Activated T-cell treated with anti-CD3 and anti-CD28 coated beads, Interleukin-2, amount 50 U/mL, for 72 hours (primary cell): ENCODE measurements around the gene SLC26A8. TPM values are rescaled to one million over a fixed set of nuclear protein-coding genes. Genes with fewer than 3 reads are reported as not detected.
"Not testable (repeated sequence)": the region's sequence is repeated elsewhere in the genome, so short reads cannot be mapped to it uniquely, and the experiment has no call there.

Source experiments
- ATAC-seq, 2 donors: fragments of 150-1000 bp; cut with Tn5 transposase; replicated peaks in 1 of 2; 2 replicates each; pipeline ENCODE4 v1.10.0; 2021; ENCODE audit warnings: moderate library complexity in 2 of 2, mild to moderate bottlenecking in 1 of 2
- DNase-seq, 2 donors: peaks; one replicate each; pipeline ENCODE4 v3.0.0; 2021 to 2022; ENCODE audit warnings: mixed read lengths in 1 of 2
- H3K27ac Mint-ChIP-seq: one replicate; pipeline ENCODE4 v1.8.0; 2022; ENCODE audit warnings: mild to moderate bottlenecking, moderate library complexity, mixed read lengths
- H3K27me3 Mint-ChIP-seq: one replicate; pipeline ENCODE4 v1.8.0; 2022; ENCODE audit warnings: low read depth, mixed read lengths
- H3K36me3 Mint-ChIP-seq, 2 donors: one replicate each; pipeline ENCODE4 v1.8.0; 2022; ENCODE audit warnings: mixed read lengths in 2 of 2, mild to moderate bottlenecking in 1 of 2; ENCODE audit not compliant: insufficient read depth in 2 of 2
- H3K4me1 Mint-ChIP-seq: one replicate; pipeline ENCODE4 v1.8.0; 2022; ENCODE audit warnings: low read depth, mixed read lengths
- H3K4me3 Mint-ChIP-seq, 2 donors: one replicate each; pipeline ENCODE4 v1.8.0; 2022; ENCODE audit warnings: mild to moderate bottlenecking in 2 of 2, mixed read lengths in 2 of 2, moderate library complexity in 2 of 2
- H3K9me3 Mint-ChIP-seq, 2 donors: one replicate each; pipeline ENCODE4 v1.8.0; 2022; ENCODE audit warnings: mixed read lengths in 2 of 2
- total RNA-seq, 2 donors: library from RNA; stranded (reverse); gene quantifications; one replicate each; pipeline ENCODE4 v1.2.3, GENCODE V29; 2022

Gene SLC26A8
- total RNA-seq, 2 donors from 2014 or later = 0.44 TPM; not detected in 1

DNA sequence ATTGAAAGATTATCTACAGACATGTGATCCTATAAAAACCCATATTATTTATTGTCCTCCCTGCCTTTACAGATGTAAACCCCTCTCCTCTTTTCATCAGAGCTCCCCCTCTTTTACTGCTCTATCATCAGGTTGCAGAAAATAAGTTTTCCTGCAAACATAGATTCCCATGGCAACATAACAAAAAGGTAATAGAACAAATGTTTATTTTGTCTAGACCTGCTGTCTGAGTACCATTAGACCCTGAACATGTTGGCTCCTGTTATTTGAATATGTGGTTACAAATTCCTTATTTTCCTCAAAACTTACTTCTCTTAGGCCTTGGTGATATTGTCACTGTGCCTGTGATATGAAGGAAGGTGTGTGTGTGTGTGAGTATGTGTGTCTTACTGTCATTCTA is 14.7 kb upstream of the SLC26A8 start:
- Mint-ChIP-seq H3K9me3 (no peaks in the 10 kb centered on the region), H3K27ac (peak overlapping the region; percentile 80), H3K4me3 (no peak overlapping the region), H3K4me1 (peaks cover 51% of the 10 kb centered on the region), H3K36me3 (peaks cover 2 to 7% of the 10 kb centered on the region in 2 donors), H3K27me3 (no peaks in the 10 kb centered on the region)
- DNase-seq (no peak), ATAC-seq (no peak)

DNA sequence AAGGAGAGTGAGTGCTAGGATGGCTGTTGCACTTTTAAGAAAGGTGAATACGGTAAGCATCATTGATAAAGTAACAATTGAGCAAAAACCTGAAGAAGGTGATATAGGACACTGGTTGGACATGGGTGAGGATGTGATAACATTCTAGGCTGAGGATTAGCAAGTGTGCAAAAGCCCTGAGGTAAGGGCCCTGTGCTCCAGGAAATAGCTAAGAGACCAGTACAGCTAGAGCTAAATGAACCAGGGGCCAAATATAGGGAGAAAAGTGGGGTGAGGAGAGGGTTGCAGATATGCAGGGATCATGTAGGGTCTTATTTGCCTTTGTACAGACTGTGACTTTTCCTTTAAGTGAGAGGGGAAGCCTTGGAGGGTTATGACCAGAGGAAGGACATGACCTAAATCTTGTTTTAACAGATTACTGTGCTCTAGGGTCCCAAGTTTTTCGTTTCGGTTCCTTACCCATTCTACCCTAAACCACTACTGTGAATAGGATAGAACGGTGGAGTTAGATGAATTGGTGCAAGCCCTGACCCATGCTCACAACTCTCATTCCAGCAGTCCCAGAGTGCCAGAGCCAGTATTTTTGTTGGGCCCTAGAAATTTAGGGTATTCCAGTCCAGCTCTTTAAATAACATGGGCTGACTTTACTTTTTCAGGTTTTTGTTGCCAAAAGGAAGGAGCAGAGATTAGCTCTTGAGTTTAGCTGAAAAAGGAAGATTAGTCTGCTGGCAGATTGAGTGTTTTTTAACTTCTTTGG is 13.9 kb upstream of the SLC26A8 start:
- Mint-ChIP-seq H3K27me3 (no peaks in the 10 kb centered on the region), H3K9me3 (no peaks in the 10 kb centered on the region), H3K4me1 (peaks cover 59% of the 10 kb centered on the region), H3K27ac (peak overlapping the region; percentile 15), H3K36me3 (peaks cover 2 to 7% of the 10 kb centered on the region in 2 donors), H3K4me3 (no peak overlapping the region)
- ATAC-seq (no peak), DNase-seq (no peak)

DNA sequence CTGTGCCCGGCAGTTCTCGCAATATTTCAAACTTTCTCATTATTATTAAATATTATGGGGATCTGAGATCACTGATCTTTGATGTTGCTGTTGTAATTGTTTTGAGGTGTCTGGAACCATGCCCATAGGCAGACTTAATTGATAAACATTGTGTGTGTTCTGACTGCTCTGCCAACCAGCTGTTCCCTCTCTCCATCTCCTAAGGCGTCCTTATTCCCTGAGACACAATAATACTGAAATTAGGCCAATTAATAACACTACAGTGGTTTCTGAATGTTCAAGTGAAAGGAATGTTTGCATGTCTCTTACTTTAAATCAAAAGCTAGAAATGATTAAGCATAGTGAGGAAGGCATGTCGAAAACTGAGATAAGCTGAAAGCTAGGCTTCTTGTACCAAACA is 10.8 kb upstream of the SLC26A8 start:
- H3K27me3 Mint-ChIP-seq = no peaks in the 10 kb centered on the region
- H3K27ac Mint-ChIP-seq = peak overlapping the region; percentile 17
- H3K9me3 Mint-ChIP-seq = no peaks in the 10 kb centered on the region
- DNase-seq = no peak
- H3K4me1 Mint-ChIP-seq = peaks cover 76% of the 10 kb centered on the region
- H3K4me3 Mint-ChIP-seq = peak overlapping the region; percentile 42 to 71
- peak in 1 of 2 donors; percentile 50 for ATAC-seq
- peaks cover 2 to 9% of the 10 kb centered on the region in 2 donors for H3K36me3 Mint-ChIP-seq

DNA sequence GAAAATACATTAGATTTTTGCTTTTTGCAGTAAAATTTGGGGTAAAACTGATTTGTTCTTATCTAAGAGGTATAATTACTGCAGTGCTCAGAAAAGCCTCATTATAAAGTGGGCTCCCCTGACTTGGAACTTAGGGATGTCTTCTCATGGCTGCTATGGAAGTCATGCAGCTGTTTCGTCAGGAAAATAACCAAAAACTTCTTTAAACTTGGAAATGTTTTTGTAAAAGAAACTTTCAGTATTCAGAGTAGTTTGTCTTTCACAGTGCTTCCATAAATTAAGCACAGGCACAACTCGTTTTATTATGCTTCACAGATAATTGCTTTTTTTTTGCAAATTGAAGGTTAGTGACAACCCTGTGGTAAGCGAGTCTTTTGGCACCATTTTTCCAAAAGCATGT is 10.0 kb upstream of the SLC26A8 start:
- Mint-ChIP-seq H3K4me3 (peak overlapping the region in 1 of 2 donors; percentile 52), H3K27me3 (no peaks in the 10 kb centered on the region), H3K4me1 (peaks cover 84% of the 10 kb centered on the region), H3K36me3 (peaks cover 2 to 9% of the 10 kb centered on the region in 2 donors), H3K27ac (no peak overlapping the region), H3K9me3 (no peaks in the 10 kb centered on the region)
- DNase-seq (no peak), ATAC-seq (no peak)

DNA sequence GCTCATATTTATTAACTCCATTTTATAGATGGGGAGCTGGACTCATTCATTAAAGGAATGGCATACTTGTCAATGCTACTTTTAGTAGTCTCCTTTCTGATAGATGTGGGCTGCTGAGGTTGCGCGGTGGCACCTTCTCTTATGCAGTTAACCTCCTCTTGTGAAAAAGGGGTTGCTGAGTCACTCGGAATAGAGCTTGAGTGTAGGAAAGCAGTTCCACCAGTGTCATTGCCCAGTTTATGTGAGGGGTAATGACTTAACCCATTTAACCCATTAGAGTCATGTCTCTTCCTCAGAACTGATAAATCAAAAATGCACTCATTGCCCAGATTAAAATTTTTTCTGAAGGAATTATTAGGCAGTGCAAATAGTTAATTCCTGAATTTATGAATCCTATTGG is 9.5 kb upstream of the SLC26A8 start:
- Mint-ChIP-seq H3K27me3 (no peaks in the 10 kb centered on the region), H3K27ac (no peak overlapping the region), H3K9me3 (no peaks in the 10 kb centered on the region), H3K4me1 (peaks cover 84% of the 10 kb centered on the region), H3K36me3 (peaks cover 2 to 11% of the 10 kb centered on the region in 2 donors), H3K4me3 (peak overlapping the region; percentile 29 to 52)
- peak; percentile 41 to 71 for DNase-seq
- ATAC-seq = peak; percentile 82 to 92

DNA sequence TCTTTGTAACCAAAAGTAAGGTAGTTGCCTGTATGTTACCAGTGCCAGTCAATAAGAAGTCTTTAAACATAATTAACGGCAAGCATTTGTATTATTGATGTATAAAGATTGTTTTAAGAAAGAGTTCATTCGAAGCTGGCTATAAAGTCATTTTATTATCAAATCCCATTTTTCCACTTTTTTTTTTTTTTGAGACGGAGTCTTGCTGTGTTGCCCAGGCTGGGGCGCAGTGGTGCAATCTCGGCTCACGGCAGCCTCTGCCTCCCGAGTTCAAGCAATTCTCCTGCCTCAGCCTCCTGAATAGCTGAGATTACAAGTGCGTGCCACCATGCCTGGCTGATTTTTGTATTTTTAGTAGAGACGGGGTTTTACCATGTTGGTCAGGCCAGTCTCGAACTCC is 8.7 kb upstream of the SLC26A8 start:
- Mint-ChIP-seq H3K36me3 (peaks cover 5 to 14% of the 10 kb centered on the region in 2 donors), H3K4me1 (peaks cover 78% of the 10 kb centered on the region), H3K4me3 (peak overlapping the region in 1 of 2 donors; percentile 29)
- H3K9me3 Mint-ChIP-seq, DNase-seq, ATAC-seq, H3K27me3 Mint-ChIP-seq, H3K27ac Mint-ChIP-seq: not testable (repeated sequence)

DNA sequence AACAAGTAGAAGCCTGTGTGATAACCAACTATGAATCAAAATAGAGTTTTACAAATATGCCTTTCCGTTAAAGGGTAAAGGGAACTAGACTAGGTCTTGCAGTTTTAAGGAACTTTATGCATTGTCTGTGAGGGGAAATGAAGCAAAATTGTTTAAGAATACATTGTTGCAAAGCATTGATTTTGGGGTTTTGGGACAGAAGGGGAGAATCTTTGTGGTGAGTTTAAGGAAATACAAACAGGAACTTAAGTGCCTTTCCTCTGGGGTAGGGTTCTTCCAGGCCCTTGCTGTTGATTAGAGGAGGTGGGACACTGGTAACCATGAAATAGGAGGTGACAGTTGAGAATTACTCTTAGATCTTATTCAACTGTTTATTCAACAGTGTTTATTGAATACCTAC is 7.8 kb upstream of the SLC26A8 start:
- Mint-ChIP-seq H3K27ac (no peak overlapping the region), H3K27me3 (no peaks in the 10 kb centered on the region), H3K4me1 (peaks cover 72% of the 10 kb centered on the region), H3K4me3 (peak overlapping the region; percentile 15 to 27), H3K9me3 (no peaks in the 10 kb centered on the region), H3K36me3 (peaks cover 5 to 14% of the 10 kb centered on the region in 2 donors)
- DNase-seq = no peak
- no peak for ATAC-seq

DNA sequence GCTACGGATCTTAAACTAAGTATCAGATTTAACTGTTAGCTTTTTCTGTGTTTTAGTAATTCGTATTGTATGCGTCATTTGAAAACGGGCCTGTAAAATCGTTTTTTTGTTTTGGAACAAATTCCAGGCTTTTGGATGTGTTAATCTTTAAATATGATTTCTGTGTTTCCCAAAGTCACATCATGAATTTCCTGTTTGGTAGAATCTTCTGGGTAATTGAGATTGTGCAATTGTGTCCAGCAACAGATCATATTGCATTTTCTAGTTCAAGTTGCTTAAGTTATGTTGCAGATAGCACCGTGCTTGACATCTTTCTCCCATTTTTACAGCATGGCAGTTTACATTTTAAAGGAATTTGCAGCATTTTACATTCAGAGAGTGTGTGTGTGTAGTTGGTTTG is 5.0 kb upstream of the SLC26A8 start:
- peaks cover 3 to 7% of the 10 kb centered on the region in 2 donors for H3K36me3 Mint-ChIP-seq
- no peaks in the 10 kb centered on the region for H3K9me3 Mint-ChIP-seq
- peak overlapping the region; percentile 97 for H3K27ac Mint-ChIP-seq
- no peak for ATAC-seq
- H3K27me3 Mint-ChIP-seq = peaks cover 15% of the 10 kb centered on the region
- DNase-seq = no peak
- peak overlapping the region; percentile 91 to 99 for H3K4me3 Mint-ChIP-seq
- H3K4me1 Mint-ChIP-seq = peaks cover 58% of the 10 kb centered on the region

DNA sequence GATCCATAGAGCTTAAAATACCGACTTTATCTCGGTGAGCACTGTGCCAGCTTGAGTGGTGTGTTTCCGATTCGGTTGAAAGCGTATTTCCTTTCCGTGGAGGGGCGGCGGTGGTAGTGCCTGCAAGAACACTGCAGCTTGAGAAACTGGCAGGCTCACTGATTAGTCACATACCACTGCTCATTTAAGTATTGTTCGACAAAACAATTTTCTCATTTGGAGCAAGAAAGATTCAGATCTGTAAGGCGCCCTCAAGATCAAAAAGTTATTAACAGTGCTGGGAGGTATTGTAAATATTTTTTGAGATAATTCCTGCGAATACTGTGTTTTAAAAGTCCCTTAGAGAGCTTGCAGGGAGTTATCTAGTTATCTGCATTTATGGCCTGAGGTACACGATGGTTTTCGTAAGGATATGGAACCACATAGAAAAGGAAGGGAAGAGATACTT is 4.5 kb upstream of the SLC26A8 start:
- DNase-seq (peak; percentile 82 to 85), ATAC-seq (peak; percentile 66 to 67)
- peaks cover 56% of the 10 kb centered on the region for H3K4me1 Mint-ChIP-seq
- no peaks in the 10 kb centered on the region for H3K9me3 Mint-ChIP-seq
- H3K27me3 Mint-ChIP-seq = peaks cover 18% of the 10 kb centered on the region
- peak overlapping the region; percentile 91 to 99 for H3K4me3 Mint-ChIP-seq
- peak overlapping the region; percentile 97 for H3K27ac Mint-ChIP-seq
- H3K36me3 Mint-ChIP-seq = peaks cover 3 to 7% of the 10 kb centered on the region in 2 donors

DNA sequence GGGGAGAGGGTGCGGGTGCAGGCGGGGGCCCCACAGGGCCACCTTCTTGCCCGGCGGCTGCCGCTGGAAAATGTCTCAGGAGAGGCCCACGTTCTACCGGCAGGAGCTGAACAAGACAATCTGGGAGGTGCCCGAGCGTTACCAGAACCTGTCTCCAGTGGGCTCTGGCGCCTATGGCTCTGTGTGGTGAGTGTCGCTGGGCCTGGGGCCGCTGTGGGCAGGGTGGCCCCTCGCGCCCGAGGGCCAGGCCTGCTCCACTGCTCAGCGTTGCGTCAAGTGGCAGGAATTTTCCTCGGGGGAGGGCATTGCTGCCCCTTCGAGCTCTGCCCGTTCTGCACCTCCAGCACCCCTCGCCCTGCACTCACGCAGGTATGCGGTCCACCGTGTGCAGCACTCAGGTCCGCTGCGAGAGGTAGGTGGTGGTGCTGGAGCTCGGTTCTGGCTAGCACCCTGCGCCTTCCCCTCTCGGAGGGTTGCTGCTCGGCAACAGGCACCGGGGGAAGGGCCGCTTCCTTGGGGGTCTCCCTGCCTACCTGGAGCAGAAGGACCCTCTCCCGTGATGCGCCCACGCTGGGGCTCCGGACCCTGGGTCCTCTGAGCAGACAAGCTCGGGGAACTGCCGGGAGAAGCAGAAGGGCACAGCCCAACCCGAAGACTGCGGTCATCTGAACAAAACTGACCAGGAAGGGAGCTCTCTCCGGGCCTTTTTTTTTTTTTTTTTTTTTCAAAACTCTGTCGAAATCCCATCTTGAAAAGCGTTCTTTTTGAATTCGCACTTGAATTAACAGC is 3.8 kb upstream of the SLC26A8 start:
- Mint-ChIP-seq H3K9me3 (no peaks in the 10 kb centered on the region), H3K4me1 (peaks cover 53% of the 10 kb centered on the region), H3K36me3 (peaks cover 3 to 7% of the 10 kb centered on the region in 2 donors), H3K4me3 (peak overlapping the region; percentile 91 to 99), H3K27ac (peak overlapping the region; percentile 97), H3K27me3 (peaks cover 24% of the 10 kb centered on the region)
- DNase-seq (peak; percentile 39 to 58), ATAC-seq (peak; percentile 31 to 43)

DNA sequence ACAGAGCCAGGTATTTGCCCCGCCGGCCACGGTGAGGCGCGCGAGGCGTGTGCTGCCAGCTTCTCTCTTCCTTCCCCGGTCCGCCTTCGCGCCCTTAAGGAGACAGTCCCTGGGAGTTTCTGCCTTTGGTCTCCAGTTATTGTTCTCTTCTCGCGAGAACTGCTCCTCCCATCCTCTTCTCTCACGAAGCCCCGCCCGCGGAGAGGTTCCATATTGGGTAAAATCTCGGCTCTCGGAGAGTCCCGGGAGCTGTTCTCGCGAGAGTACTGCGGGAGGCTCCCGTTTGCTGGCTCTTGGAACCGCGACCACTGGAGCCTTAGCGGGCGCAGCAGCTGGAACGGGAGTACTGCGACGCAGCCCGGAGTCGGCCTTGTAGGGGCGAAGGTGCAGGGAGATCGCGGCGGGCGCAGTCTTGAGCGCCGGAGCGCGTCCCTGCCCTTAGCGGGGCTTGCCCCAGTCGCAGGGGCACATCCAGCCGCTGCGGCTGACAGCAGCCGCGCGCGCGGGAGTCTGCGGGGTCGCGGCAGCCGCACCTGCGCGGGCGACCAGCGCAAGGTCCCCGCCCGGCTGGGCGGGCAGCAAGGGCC is 3.2 kb upstream of the SLC26A8 start, which contains the start of gene MAPK14:
Gene MAPK14 (plus strand): TSS at position 308 of the 587 bp plus-strand sequence. CDS start 350 bp downstream, outside the sequence.
- peak within 1 kb of the TSS; percentile 91 to 99 for H3K4me3 Mint-ChIP-seq
- DNase-seq = peak; percentile 98 to 99
- peaks cover 47% of the 10 kb centered on the region for H3K4me1 Mint-ChIP-seq
- H3K9me3 Mint-ChIP-seq = no peaks in the 10 kb centered on the region
- peaks cover 3 to 7% of the 10 kb centered on the region in 2 donors for H3K36me3 Mint-ChIP-seq
- H3K27ac Mint-ChIP-seq = peak within 1 kb of the TSS; percentile 97
- H3K27me3 Mint-ChIP-seq = peaks cover 24% of the 10 kb centered on the region
- peak; percentile 88 to 89 for ATAC-seq

DNA sequence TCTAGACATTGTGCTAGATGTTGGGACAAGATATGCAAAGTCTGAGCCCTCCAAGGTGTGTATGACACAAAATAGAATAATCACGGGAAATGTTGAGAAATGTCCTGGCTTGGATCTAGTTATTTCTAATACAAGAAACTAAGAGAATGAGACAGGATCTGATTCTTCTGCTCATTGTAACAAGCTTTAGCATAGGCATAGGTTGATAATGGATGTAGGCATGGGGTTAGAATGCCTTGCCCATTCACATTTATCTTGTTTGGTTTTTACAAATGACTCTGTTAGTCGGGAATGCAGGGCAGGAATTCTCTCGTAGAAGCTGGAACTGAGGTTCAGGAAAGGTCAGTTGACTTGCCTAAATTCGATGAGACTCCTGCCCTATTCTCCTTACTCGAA is 1.5 kb upstream of the SLC26A8 start:
- no peak for ATAC-seq
- DNase-seq = no peak
- Mint-ChIP-seq H3K4me1 (peaks cover 32% of the 10 kb centered on the region), H3K27ac (no peak overlapping the region), H3K27me3 (peaks cover 24% of the 10 kb centered on the region), H3K4me3 (no peak overlapping the region), H3K36me3 (peaks cover 3 to 5% of the 10 kb centered on the region in 2 donors), H3K9me3 (no peaks in the 10 kb centered on the region)
